GM06990 (cell line): ENCODE data around the gene KRTAP10-2.
"Not testable (repeated sequence)": the region's sequence is repeated elsewhere in the genome, so short reads cannot be mapped to it uniquely, and the experiment has no call there.

ENCODE experiments used
- DNase-seq: peaks from one replicate; pipeline ENCODE4 v3.0.0-alpha.2; 2011; ENCODE audit not compliant: insufficient read length; ENCODE audit errors: extremely low read depth
- H3K27me3 ChIP-seq: replicated peaks from 2 replicates; pipeline ENCODE4 v1.6.0; 2011; ENCODE audit warnings: low read length; ENCODE audit not compliant: control insufficient read depth, insufficient read depth
- H3K36me3 ChIP-seq: 2 replicates; pipeline ENCODE4 v1.5.1; 2011; ENCODE audit warnings: low read length; ENCODE audit not compliant: control insufficient read depth, insufficient read depth
- H3K4me3 ChIP-seq: replicated peaks from 2 replicates; pipeline ENCODE4 v1.5.1; 2011; ENCODE audit warnings: low read depth, mild to moderate bottlenecking, control low read depth, low read length
- CTCF ChIP-seq: IDR thresholded peaks from 2 replicates; pipeline ENCODE4 v1.5.1; 2011; ENCODE audit warnings: low read length, control low read depth, mild to moderate bottlenecking, inconsistent platforms; ENCODE audit not compliant: insufficient read depth, poor library complexity, severe bottlenecking

Gene KRTAP10-2

GRCh38 chr21:44551340-44551961 is at the start of gene KRTAP10-2:
TSS of gene KRTAP10-2 (minus strand) at chr21:44551505. CDS start at chr21:44551458, 47 bp downstream.
- DNase-seq = no peak

GRCh38 chr21:44601091-44601490 is 49.8 kb upstream of the KRTAP10-2 start:
- not testable (repeated sequence) for DNase-seq, H3K4me3 ChIP-seq, H3K36me3 ChIP-seq, H3K27me3 ChIP-seq

More at GRCh38 chr21:44551340-44551961, at the start of gene KRTAP10-2:
- H3K36me3 ChIP-seq = no peaks in the 10 kb centered on the region
- no peaks in the 10 kb centered on the region; the same call in 1 of the 2 replicates for H3K27me3 ChIP-seq
- TF ChIP-seq CTCF = no peak
- no peak within 1 kb of the TSS for H3K4me3 ChIP-seq

GRCh38 chr21:44600118-44600978 is 49.0 kb upstream of the KRTAP10-2 start, which contains the start of gene KRTAP10-7:
TSS of gene KRTAP10-7 (plus strand) at chr21:44600597. CDS start at chr21:44600622, 25 bp downstream.
- not testable (repeated sequence) for DNase-seq, H3K27me3 ChIP-seq, H3K4me3 ChIP-seq, H3K36me3 ChIP-seq

GRCh38 chr21:44599264-44600029 is 48.1 kb upstream of the KRTAP10-2 start:
- Histone ChIP-seq H3K4me3 (no peak overlapping the region), H3K27me3 (no peaks in the 10 kb centered on the region), H3K36me3 (no peaks in the 10 kb centered on the region)
- DNase-seq = no peak
- TF ChIP-seq CTCF = no peak

GRCh38 chr21:44598061-44598460 is 46.8 kb upstream of the KRTAP10-2 start:
- H3K27me3 ChIP-seq = no peaks in the 10 kb centered on the region
- H3K36me3 ChIP-seq = no peaks in the 10 kb centered on the region
- DNase-seq = no peak
- no peak overlapping the region for H3K4me3 ChIP-seq
- TF ChIP-seq CTCF = no peak

- TF ChIP-seq CTCF = no peak
- no peaks in the 10 kb centered on the region for H3K36me3 ChIP-seq
- no peak overlapping the region for H3K4me3 ChIP-seq
- no peak for DNase-seq
- H3K27me3 ChIP-seq = no peaks in the 10 kb centered on the region
Observed at GRCh38 chr21:44596068-44596725, 44.9 kb upstream of the KRTAP10-2 start.
